PFSK-1 (cell line): ENCODE measurements around the gene UQCRFS1.

Experiments used
- FOXP2 ChIP-seq: optimal IDR thresholded peaks from 2 replicates; pipeline ENCODE3; 2011; ENCODE audit warnings: borderline replicate concordance, control low read depth, inconsistent platforms; ENCODE audit not compliant: insufficient read depth; ENCODE audit errors: extremely low read length, extremely low read depth
- POLR2AphosphoS5 ChIP-seq: IDR thresholded peaks from 2 replicates; pipeline ENCODE4 v1.6.1; 2012; ENCODE audit warnings: low read depth, mild to moderate bottlenecking, control low read depth, low read length, moderate library complexity
- SIN3A ChIP-seq: IDR thresholded peaks from 2 replicates; pipeline ENCODE4 v1.6.1; 2012; ENCODE audit warnings: mild to moderate bottlenecking, low read length, moderate library complexity, borderline replicate concordance; ENCODE audit not compliant: insufficient read depth
- TAF1 ChIP-seq: IDR thresholded peaks from 2 replicates; pipeline ENCODE4 v1.6.1; 2012; ENCODE audit warnings: low read length, control low read depth, borderline replicate concordance; ENCODE audit not compliant: insufficient read depth
- TF ChIP-seq, protein P1 (sequence below), 2 experiments: IDR thresholded peaks; 2 replicates each; pipeline versions ENCODE4 v1.6.1 to v1.8.0; 2011 to 2012; ENCODE audit warnings: low read depth in 2 of 2, low read length in 2 of 2, control low read depth in 1 of 2, inconsistent platforms in 1 of 2, mild to moderate bottlenecking in 1 of 2, moderate library complexity in 1 of 2; ENCODE audit not compliant: insufficient read depth in 1 of 2

UQCRFS1 gene

DNA sequence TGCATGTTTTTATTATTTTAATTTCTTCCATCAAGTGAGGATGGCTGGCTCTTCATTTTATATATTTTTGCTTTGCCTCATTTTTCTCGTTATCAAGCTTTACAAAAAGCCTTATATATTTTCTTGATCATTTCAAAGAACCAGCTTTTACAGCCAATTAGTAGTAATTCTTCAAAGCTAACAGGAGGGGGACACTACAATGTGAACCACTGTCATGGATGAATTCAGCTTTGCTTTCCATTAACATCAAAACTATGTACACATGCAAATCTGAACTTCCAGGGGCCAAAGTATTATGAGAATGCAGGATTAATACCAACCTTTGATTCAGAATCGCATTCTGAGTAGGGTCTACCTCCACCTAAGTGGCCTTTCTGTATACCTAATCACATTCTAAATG is 11.1 kb downstream of the UQCRFS1 start:
- TF ChIP-seq TAF1: no peak
- TF ChIP-seq SIN3A: no peak
- no peak for TF ChIP-seq POLR2AphosphoS5
- TF ChIP-seq, protein P1, sequence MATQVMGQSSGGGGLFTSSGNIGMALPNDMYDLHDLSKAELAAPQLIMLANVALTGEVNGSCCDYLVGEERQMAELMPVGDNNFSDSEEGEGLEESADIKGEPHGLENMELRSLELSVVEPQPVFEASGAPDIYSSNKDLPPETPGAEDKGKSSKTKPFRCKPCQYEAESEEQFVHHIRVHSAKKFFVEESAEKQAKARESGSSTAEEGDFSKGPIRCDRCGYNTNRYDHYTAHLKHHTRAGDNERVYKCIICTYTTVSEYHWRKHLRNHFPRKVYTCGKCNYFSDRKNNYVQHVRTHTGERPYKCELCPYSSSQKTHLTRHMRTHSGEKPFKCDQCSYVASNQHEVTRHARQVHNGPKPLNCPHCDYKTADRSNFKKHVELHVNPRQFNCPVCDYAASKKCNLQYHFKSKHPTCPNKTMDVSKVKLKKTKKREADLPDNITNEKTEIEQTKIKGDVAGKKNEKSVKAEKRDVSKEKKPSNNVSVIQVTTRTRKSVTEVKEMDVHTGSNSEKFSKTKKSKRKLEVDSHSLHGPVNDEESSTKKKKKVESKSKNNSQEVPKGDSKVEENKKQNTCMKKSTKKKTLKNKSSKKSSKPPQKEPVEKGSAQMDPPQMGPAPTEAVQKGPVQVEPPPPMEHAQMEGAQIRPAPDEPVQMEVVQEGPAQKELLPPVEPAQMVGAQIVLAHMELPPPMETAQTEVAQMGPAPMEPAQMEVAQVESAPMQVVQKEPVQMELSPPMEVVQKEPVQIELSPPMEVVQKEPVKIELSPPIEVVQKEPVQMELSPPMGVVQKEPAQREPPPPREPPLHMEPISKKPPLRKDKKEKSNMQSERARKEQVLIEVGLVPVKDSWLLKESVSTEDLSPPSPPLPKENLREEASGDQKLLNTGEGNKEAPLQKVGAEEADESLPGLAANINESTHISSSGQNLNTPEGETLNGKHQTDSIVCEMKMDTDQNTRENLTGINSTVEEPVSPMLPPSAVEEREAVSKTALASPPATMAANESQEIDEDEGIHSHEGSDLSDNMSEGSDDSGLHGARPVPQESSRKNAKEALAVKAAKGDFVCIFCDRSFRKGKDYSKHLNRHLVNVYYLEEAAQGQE (IDR thresholded peaks at IDR 0.05; ENCODE audit: insufficient read depth in 1 of 2, low read depth in 2 of 2, low read length in 2 of 2): no peak
- no peak for TF ChIP-seq FOXP2

DNA sequence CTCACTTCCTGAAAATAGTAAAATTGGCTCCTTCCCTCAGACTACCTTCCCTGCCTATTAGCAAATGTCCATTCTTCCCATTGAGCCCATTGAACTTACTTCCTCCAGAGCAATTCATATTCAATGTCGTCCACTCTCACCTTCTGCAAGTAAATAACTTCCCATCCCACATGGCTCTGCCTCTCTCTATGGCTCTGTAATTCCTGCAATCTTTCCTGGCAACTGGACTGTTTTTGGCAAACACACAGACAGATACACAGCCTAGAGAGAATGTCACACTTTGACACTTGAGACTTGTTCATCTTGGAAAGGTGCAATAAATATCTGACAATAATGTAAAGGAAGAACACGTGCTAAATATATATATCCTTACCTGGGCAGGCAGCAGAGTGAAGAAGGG is 18.3 kb downstream of the UQCRFS1 start:
- TF ChIP-seq TAF1 (no peak), SIN3A (no peak), FOXP2 (no peak), POLR2AphosphoS5 (no peak)
- TF ChIP-seq, protein P1 (IDR thresholded peaks at IDR 0.05; ENCODE audit: insufficient read depth in 1 of 2, low read depth in 2 of 2, low read length in 2 of 2): no peak

DNA sequence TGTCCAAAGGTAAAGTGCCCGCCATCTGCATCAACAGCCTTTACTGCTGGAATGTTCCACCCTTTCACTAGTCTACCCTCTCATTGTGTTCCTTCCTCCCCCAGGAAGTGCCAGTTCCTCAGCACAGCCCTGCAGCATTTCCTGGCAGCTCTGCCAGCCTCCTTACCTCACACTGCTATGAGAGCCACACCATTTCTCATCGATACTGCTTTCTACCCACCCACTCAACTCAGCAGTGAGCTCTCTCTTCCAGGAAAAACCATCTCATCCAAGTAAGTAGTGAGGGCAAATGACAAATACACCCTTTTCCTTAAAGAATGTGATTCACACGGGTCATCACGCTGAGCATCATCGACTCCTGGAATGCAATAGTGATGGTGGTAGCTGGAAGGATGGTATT is 19.8 kb downstream of the UQCRFS1 start:
- TF ChIP-seq FOXP2: no peak
- TF ChIP-seq SIN3A: no peak
- no peak for TF ChIP-seq POLR2AphosphoS5
- TF ChIP-seq, protein P1 (IDR thresholded peaks at IDR 0.05; ENCODE audit: insufficient read depth in 1 of 2, low read depth in 2 of 2, low read length in 2 of 2): no peak
- no peak for TF ChIP-seq TAF1

DNA sequence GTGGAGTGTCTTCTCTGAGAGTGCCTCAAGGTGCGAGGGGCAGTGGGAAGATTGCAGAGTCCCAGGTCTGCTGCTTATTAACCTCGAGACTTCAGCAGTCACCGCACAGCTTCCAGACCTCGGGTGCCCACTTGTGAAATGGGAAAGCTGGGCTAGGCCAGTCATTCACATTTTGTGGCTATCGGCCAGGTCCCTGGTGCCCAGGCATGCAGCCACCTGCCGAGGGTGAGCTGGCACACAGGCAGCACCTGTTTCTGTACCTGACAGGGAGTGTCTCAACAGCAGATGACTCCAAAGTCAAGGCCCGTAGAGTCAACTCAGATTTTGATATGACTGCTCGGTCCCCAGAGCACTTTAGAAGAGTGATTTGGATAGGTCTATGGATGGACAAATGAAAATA is 21.9 kb downstream of the UQCRFS1 start:
- TF ChIP-seq FOXP2 (no peak), TAF1 (no peak), POLR2AphosphoS5 (no peak), SIN3A (no peak)
- TF ChIP-seq, protein P1 (IDR thresholded peaks at IDR 0.05; ENCODE audit: insufficient read depth in 1 of 2, low read depth in 2 of 2, low read length in 2 of 2): no peak

DNA sequence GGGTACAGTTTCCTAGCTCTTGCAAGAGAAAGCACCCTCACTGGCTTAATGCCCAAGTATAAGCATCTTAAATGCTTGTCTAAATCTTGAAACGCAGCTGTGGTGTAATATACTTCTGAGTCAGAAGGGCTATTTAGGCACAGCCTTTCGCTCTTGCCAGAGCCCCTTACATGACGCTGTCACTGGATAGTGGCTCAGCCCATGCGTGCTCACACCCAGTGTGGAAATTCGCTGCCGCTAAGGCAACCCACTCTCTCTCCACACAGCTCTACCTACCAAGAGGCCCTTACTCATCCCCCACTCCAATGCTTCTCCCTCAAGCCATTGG is 24.0 kb downstream of the UQCRFS1 start:
- TF ChIP-seq POLR2AphosphoS5: no peak
- no peak for TF ChIP-seq TAF1
- TF ChIP-seq, protein P1 (IDR thresholded peaks at IDR 0.05; ENCODE audit: insufficient read depth in 1 of 2, low read depth in 2 of 2, low read length in 2 of 2): no peak
- no peak for TF ChIP-seq FOXP2
- TF ChIP-seq SIN3A: no peak
